Neural cell (in vitro differentiated cells): ENCODE data around the gene LMOD3. TPM values are rescaled to one million over a fixed set of nuclear protein-coding genes. Genes with fewer than 3 reads are reported as not detected.

Experiments
- H2AFZ ChIP-seq: fragments of 200-600, 300-800 bp; sonication (generic), shearing (Covaris generic); 2 replicates; pipeline ENCODE4 v1.6.0; 2014; ENCODE audit warnings: low read depth, mild to moderate bottlenecking, antibody characterized with exemption, low read length, moderate library complexity
- H3F3A ChIP-seq: fragments of 200-600 bp; shearing (Covaris generic); 2 replicates; pipeline ENCODE4 v1.6.1; 2016; ENCODE audit warnings: mild to moderate bottlenecking, moderate library complexity, mixed read lengths, antibody characterized with exemption, low read length; ENCODE audit not compliant: insufficient read depth, poor library complexity, severe bottlenecking
- H3K27ac ChIP-seq: fragments of 200-600, 300-800 bp; sonication (generic), shearing (Covaris generic); 2 replicates; pipeline ENCODE4 v1.5.1; 2014; ENCODE audit warnings: mild to moderate bottlenecking, low read length, moderate library complexity
- H3K27me3 ChIP-seq: fragments of 300-800, 200-600 bp; sonication (generic), shearing (Covaris generic); 2 replicates; pipeline ENCODE4 v1.6.0; 2014; ENCODE audit warnings: mild to moderate bottlenecking, low read depth, low read length, moderate library complexity; ENCODE audit not compliant: insufficient read depth
- H3K36me3 ChIP-seq: fragments of 300-800, 200-600 bp; sonication (generic), shearing (Covaris generic); 2 replicates; pipeline ENCODE4 v1.5.1; 2014; ENCODE audit warnings: mild to moderate bottlenecking, antibody characterized with exemption, low read length, moderate library complexity; ENCODE audit not compliant: insufficient read depth
- H3K4me2 ChIP-seq: fragments of 300-800, 200-600 bp; sonication (generic), shearing (Covaris generic); 2 replicates; pipeline ENCODE4 v1.6.0; 2014; ENCODE audit warnings: mild to moderate bottlenecking, low read length
- H3K4me3 ChIP-seq: fragments of 300-800, 200-600 bp; sonication (generic), shearing (Covaris generic); 2 replicates; pipeline ENCODE4 v1.5.1; 2014; ENCODE audit warnings: mild to moderate bottlenecking, low read length, moderate library complexity
- H3K79me2 ChIP-seq: fragments of 200-600 bp; shearing (Covaris generic); replicated peaks from 2 replicates; pipeline ENCODE4 v1.6.0; 2014; ENCODE audit warnings: mild to moderate bottlenecking, low read length, moderate library complexity; ENCODE audit not compliant: insufficient read depth
- H3K9ac ChIP-seq: fragments of 300-800, 200-600 bp; sonication (generic), shearing (Covaris generic); 2 replicates; pipeline ENCODE4 v1.6.1; 2016; ENCODE audit warnings: mild to moderate bottlenecking, low read length, mixed read lengths
- H3K9me2 ChIP-seq: fragments of 200-600 bp; shearing (Covaris generic); 2 replicates; pipeline ENCODE4 v1.6.1; 2016; ENCODE audit warnings: mild to moderate bottlenecking, low read length, mixed read lengths; ENCODE audit not compliant: insufficient read depth
- H3K9me3 ChIP-seq: fragments of 200-600, 300-800 bp; sonication (generic), shearing (Covaris generic); 2 replicates; pipeline ENCODE4 v1.6.1; 2016; ENCODE audit warnings: mild to moderate bottlenecking, mixed run types, low read length, moderate library complexity, mixed read lengths
- H4K20me1 ChIP-seq: fragments of 200-600 bp; shearing (Covaris generic); 2 replicates; pipeline ENCODE4 v1.6.1; 2016; ENCODE audit warnings: mild to moderate bottlenecking, mixed run types; ENCODE audit not compliant: insufficient read depth
- CTCF ChIP-seq: fragments of 450-650 bp; IDR thresholded peaks from 2 replicates; pipeline ENCODE4 v1.5.1; 2014; ENCODE audit warnings: antibody characterized with exemption, mild to moderate bottlenecking, moderate library complexity; ENCODE audit not compliant: poor library complexity, severe bottlenecking
- EP300 ChIP-seq: fragments of 450-650 bp; conservative IDR thresholded peaks from 2 replicates; pipeline ENCODE4 v1.6.1; 2014; ENCODE audit warnings: antibody characterized with exemption, mild to moderate bottlenecking, moderate library complexity; ENCODE audit not compliant: poor library complexity, severe bottlenecking
- EZH2 ChIP-seq: fragments of 200-600, 300-800 bp; shearing (Covaris generic), sonication (generic); IDR thresholded peaks from 2 replicates; pipeline ENCODE4 v1.6.1; 2014; ENCODE audit warnings: antibody characterized with exemption, low read length, borderline replicate concordance, mild to moderate bottlenecking; ENCODE audit not compliant: insufficient read depth, poor library complexity, severe bottlenecking
- MXI1 ChIP-seq: fragments of 450-650 bp; conservative IDR thresholded peaks from 2 replicates; pipeline ENCODE4 v1.6.1; 2014; ENCODE audit warnings: antibody characterized with exemption, mild to moderate bottlenecking; ENCODE audit not compliant: poor library complexity, severe bottlenecking
- POLR2AphosphoS5 ChIP-seq: IDR thresholded peaks from 2 replicates; pipeline ENCODE4 v1.6.1; 2012
- RAD21 ChIP-seq: fragments of 450-650 bp; conservative IDR thresholded peaks from 2 replicates; pipeline ENCODE4 v1.6.1; 2014; ENCODE audit warnings: antibody characterized with exemption, mild to moderate bottlenecking, moderate library complexity
- REST ChIP-seq: IDR thresholded peaks from 2 replicates; pipeline ENCODE4 v1.6.1; 2012; ENCODE audit warnings: borderline replicate concordance
- SMC3 ChIP-seq: fragments of 450-650 bp; conservative IDR thresholded peaks from 2 replicates; pipeline ENCODE4 v1.6.1; 2014; ENCODE audit warnings: antibody characterized with exemption, mild to moderate bottlenecking, moderate library complexity; ENCODE audit not compliant: poor library complexity
- TAF1 ChIP-seq: IDR thresholded peaks from 2 replicates; pipeline ENCODE4 v1.6.1; 2012; ENCODE audit warnings: low read depth
- polyA plus RNA-seq: library from polyadenylated mRNA; depleted of rRNA; stranded (reverse); fragments of >200 nt; gene quantifications from 2 replicates; pipeline ENCODE4 v1.2.3, GENCODE V29; 2014

LMOD3 gene
- polyA plus RNA-seq, 1 donor from 2014 or later, result not detected

GRCh38 chr3:69126216-69126615 is 3.8 kb upstream of the LMOD3 start:
- Histone ChIP-seq H3K27me3 (no peaks in the 10 kb centered on the region), H3K9me2 (no peaks in the 10 kb centered on the region), H2AFZ (no peak overlapping the region), H3K4me2 (no peak overlapping the region), H3K36me3 (no peaks in the 10 kb centered on the region), H3K4me3 (no peak overlapping the region), H3K9ac (no peak overlapping the region), H4K20me1 (no peaks in the 10 kb centered on the region), H3K27ac (no peak overlapping the region), H3K9me3 (no peaks in the 10 kb centered on the region), H3K79me2 (no peaks in the 10 kb centered on the region), H3F3A (no peaks in the 10 kb centered on the region)
- TF ChIP-seq SMC3, result no peak
- no peak for TF ChIP-seq TAF1
- TF ChIP-seq RAD21, result no peak
- no peak for TF ChIP-seq EZH2
- no peak for TF ChIP-seq POLR2AphosphoS5
- no peak for TF ChIP-seq CTCF
- TF ChIP-seq REST, result no peak
- no peak for TF ChIP-seq EP300

- no peaks in the 10 kb centered on the region for H3F3A ChIP-seq
- H3K36me3 ChIP-seq, result no peaks in the 10 kb centered on the region
- no peak for TF ChIP-seq CTCF
- TF ChIP-seq EZH2, result no peak
- no peak for TF ChIP-seq EP300
- no peak for TF ChIP-seq TAF1
- TF ChIP-seq POLR2AphosphoS5, result no peak
- no peak for TF ChIP-seq MXI1
- TF ChIP-seq RAD21, result no peak
- TF ChIP-seq REST, result no peak
- no peak for TF ChIP-seq SMC3
- no peaks in the 10 kb centered on the region for H3K9me3 ChIP-seq
- H3K4me3 ChIP-seq, result no peak overlapping the region
- H3K4me2 ChIP-seq, result no peak overlapping the region
- no peaks in the 10 kb centered on the region for H4K20me1 ChIP-seq
- H3K27me3 ChIP-seq, result no peaks in the 10 kb centered on the region
- no peaks in the 10 kb centered on the region for H3K9me2 ChIP-seq
- H3K79me2 ChIP-seq, result no peaks in the 10 kb centered on the region
- H3K27ac ChIP-seq, result no peak overlapping the region
- no peak overlapping the region for H2AFZ ChIP-seq
- no peak overlapping the region for H3K9ac ChIP-seq
Measured at GRCh38 chr3:69121950-69122349, 445 bp downstream of the LMOD3 start.
